ENCODE measurements around the gene EZH2.

The EZH2 gene

GRCh38 chr7:148852272-148852671, 31.8 kb downstream of the EZH2 start:
- no peak for DNase-seq

- DNase-seq = no peak
These were observed 33.5 kb downstream of the EZH2 start for GRCh38 chr7:148850564-148850963.

- no peak for DNase-seq
These were observed 34.5 kb downstream of the EZH2 start for GRCh38 chr7:148849393-148850098.

- no peak for DNase-seq
These were observed 36.0 kb downstream of the EZH2 start for GRCh38 chr7:148847815-148848734.

GRCh38 chr7:148838905-148839304, 45.2 kb downstream of the EZH2 start:
- DNase-seq = no peak

- DNase-seq = no peak
These were observed 48.2 kb downstream of the EZH2 start for GRCh38 chr7:148835854-148836253.

- DNase-seq = no peak
These were observed 49.5 kb downstream of the EZH2 start for GRCh38 chr7:148834605-148835004.

- DNase-seq = no peak
These were observed 52.3 kb downstream of the EZH2 start for GRCh38 chr7:148831782-148832181.

GRCh38 chr7:148830897-148831692, 53.0 kb downstream of the EZH2 start:
- no peak for DNase-seq

- DNase-seq = no peak
These were observed 55.1 kb downstream of the EZH2 start for GRCh38 chr7:148828965-148829364.

- no peak for DNase-seq
These were observed 58.8 kb downstream of the EZH2 start for GRCh38 chr7:148825338-148825737.

- no peak for DNase-seq
These were observed 59.2 kb downstream of the EZH2 start for GRCh38 chr7:148824864-148825263.

- no peak for DNase-seq
These were observed 62.7 kb downstream of the EZH2 start for GRCh38 chr7:148821422-148821821.

GRCh38 chr7:148819697-148820360, 64.3 kb downstream of the EZH2 start:
- no peak for DNase-seq

- no peak for DNase-seq
These were observed 68.5 kb downstream of the EZH2 start for GRCh38 chr7:148815612-148816011.

GRCh38 chr7:148814922-148815559, 69.0 kb downstream of the EZH2 start:
- no peak for DNase-seq

- DNase-seq = no peak
These were observed 70.2 kb downstream of the EZH2 start for GRCh38 chr7:148813890-148814289.

GRCh38 chr7:148811892-148812291, 72.2 kb downstream of the EZH2 start:
- no peak for DNase-seq

- no peak for DNase-seq
These were observed 74.2 kb downstream of the EZH2 start for GRCh38 chr7:148809856-148810255.

GRCh38 chr7:148807436-148807835, 76.7 kb downstream of the EZH2 start:
- no peak for DNase-seq

- DNase-seq = no peak
These were observed 77.9 kb downstream of the EZH2 start for GRCh38 chr7:148806187-148806586.
